Measurements from ENCODE around the gene CNTNAP2.

Gene CNTNAP2

GRCh38 chr7:148095066-148095465 is 1978.5 kb downstream of the CNTNAP2 start (continued):
- TF ChIP-seq ZNF571 (tag by site-specific recombination; IDR thresholded peaks at IDR 0.05) (no peak), KLF1 (tag by site-specific recombination; IDR thresholded peaks at IDR 0.05) (no peak), ZNF2 (tag by site-specific recombination; IDR thresholded peaks at IDR 0.05) (no peak), PRDM6 (tag by site-specific recombination; IDR thresholded peaks at IDR 0.05) (no peak)

GRCh38 chr7:148104136-148104716 is 1987.6 kb downstream of the CNTNAP2 start:
- no peaks in the 10 kb centered on the region for H3K36me3 ChIP-seq (ENCODE audit: control insufficient read depth in 2 of 2, insufficient read depth in 1 of 2, low read length in 2 of 2)
- TF ChIP-seq SP3 (tag by site-specific recombination; IDR thresholded peaks at IDR 0.05), result no peak
- no peak for TF ChIP-seq ZNF660 (tag by site-specific recombination; IDR thresholded peaks at IDR 0.05)
- H3K4me1 ChIP-seq (ENCODE audit: control insufficient read depth, insufficient read depth, low read length), result no peaks in the 10 kb centered on the region
- H3K27ac ChIP-seq (ENCODE audit: extremely low read depth, low read depth, low read length), result no peak overlapping the region
- POLR2A ChIA-PET, result no interaction called here
- H3K4me3 ChIP-seq (ENCODE audit: low read depth, low read length), result no peak overlapping the region
- H3K9me3 ChIP-seq (ENCODE audit: control insufficient read depth, insufficient read depth, low read depth, low read length), result no peaks in the 10 kb centered on the region
- CTCF ChIA-PET, result no interaction called here

GRCh38 chr7:148104924-148105323 is 1988.3 kb downstream of the CNTNAP2 start:
- Histone ChIP-seq H3K9me3 (ENCODE audit: control insufficient read depth, insufficient read depth, low read depth, low read length) (no peaks in the 10 kb centered on the region), H3K4me3 (ENCODE audit: low read depth, low read length) (no peak overlapping the region), H3K27ac (ENCODE audit: extremely low read depth, low read depth, low read length) (no peak overlapping the region), H3K36me3 (ENCODE audit: control insufficient read depth in 2 of 2, insufficient read depth in 1 of 2, low read length in 2 of 2) (no peaks in the 10 kb centered on the region), H3K4me1 (ENCODE audit: control insufficient read depth, insufficient read depth, low read length) (no peaks in the 10 kb centered on the region)
- ChIA-PET POLR2A (no interaction called here), CTCF (interaction anchor here (0.6 kb wide), 1 partner anchor 28 kb away, joined by 3 read pairs; no protein-coding TSS in a partner anchor)
- TF ChIP-seq ZNF558 (tag by site-specific recombination; IDR thresholded peaks at IDR 0.05), result no peak
- no peak for TF ChIP-seq ZNF473 (tag by site-specific recombination; IDR thresholded peaks at IDR 0.05)

- no peak overlapping the region for H3K4me3 ChIP-seq (ENCODE audit: low read depth, low read length)
- H3K9me3 ChIP-seq (ENCODE audit: control insufficient read depth, insufficient read depth, low read depth, low read length), result no peaks in the 10 kb centered on the region
- H3K27ac ChIP-seq (ENCODE audit: extremely low read depth, low read depth, low read length), result no peak overlapping the region
- ChIA-PET CTCF (no interaction called here), POLR2A (no interaction called here)
- no peak for TF ChIP-seq TCF7L2 (IDR thresholded peaks at IDR 0.05; ENCODE audit: borderline replicate concordance, low read depth, low read length)
- TF ChIP-seq ZNF660 (tag by site-specific recombination; IDR thresholded peaks at IDR 0.05), result peak; percentile 91
- H3K36me3 ChIP-seq (ENCODE audit: control insufficient read depth in 2 of 2, insufficient read depth in 1 of 2, low read length in 2 of 2), result no peaks in the 10 kb centered on the region
- no peaks in the 10 kb centered on the region for H3K4me1 ChIP-seq (ENCODE audit: control insufficient read depth, insufficient read depth, low read length)
Observed at GRCh38 chr7:148105853-148106252, 1989.3 kb downstream of the CNTNAP2 start.

DNA sequence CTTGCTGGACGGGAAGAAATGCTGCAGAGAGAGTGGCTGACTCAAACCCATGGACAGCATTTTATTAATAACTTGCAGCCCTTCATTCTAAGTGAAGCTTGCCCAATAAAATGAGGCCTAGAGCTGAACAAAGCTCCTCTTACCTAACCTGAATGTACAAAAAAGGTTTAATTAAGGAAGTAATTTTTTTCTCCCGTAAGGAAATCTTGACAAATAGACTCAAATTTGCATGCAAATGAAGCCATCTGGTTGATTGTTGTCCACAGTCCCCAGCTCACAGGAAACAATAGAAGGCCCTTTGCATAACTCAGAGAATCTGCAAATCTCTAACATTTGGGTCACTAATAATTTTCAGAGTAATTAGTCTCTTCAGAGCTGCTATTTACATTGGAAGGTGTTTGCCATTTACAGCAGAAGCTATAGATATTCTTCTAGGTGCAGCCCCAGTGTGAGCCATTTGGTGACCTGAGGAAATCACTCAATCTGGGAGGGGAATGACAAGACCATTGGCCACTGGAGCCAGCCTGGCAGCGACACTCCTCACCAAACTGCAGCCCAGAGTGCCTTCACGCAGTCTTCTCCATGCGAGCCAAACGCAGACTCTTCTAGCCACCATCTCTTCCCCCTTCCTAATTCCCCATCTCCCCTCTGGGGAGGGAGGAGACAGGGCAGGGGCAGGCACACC is 1991.0 kb downstream of the CNTNAP2 start:
- no peak for TF ChIP-seq ZNF146 (tag by site-specific recombination; IDR thresholded peaks at IDR 0.05)
- no peak overlapping the region for H3K4me3 ChIP-seq (ENCODE audit: low read depth, low read length)
- H3K36me3 ChIP-seq (ENCODE audit: control insufficient read depth in 2 of 2, insufficient read depth in 1 of 2, low read length in 2 of 2), result no peaks in the 10 kb centered on the region
- H3K9me3 ChIP-seq (ENCODE audit: control insufficient read depth, insufficient read depth, low read depth, low read length), result no peaks in the 10 kb centered on the region
- ChIA-PET POLR2A (no interaction called here), CTCF (interaction anchor here (0.6 to 1.2 kb wide), 2 partner anchors 35 to 80 kb away, joined by 3 to 4 read pairs; no protein-coding TSS in a partner anchor)
- no peak overlapping the region for H3K27ac ChIP-seq (ENCODE audit: extremely low read depth, low read depth, low read length)
- no peaks in the 10 kb centered on the region for H3K4me1 ChIP-seq (ENCODE audit: control insufficient read depth, insufficient read depth, low read length)

- TF ChIP-seq GLI4 (tag by site-specific recombination; IDR thresholded peaks at IDR 0.05), result no peak
- Histone ChIP-seq H3K36me3 (ENCODE audit: control insufficient read depth in 2 of 2, insufficient read depth in 1 of 2, low read length in 2 of 2) (no peaks in the 10 kb centered on the region), H3K4me3 (ENCODE audit: low read depth, low read length) (no peak overlapping the region), H3K9me3 (ENCODE audit: control insufficient read depth, insufficient read depth, low read depth, low read length) (no peaks in the 10 kb centered on the region), H3K4me1 (ENCODE audit: control insufficient read depth, insufficient read depth, low read length) (no peaks in the 10 kb centered on the region), H3K27ac (ENCODE audit: extremely low read depth, low read depth, low read length) (no peak overlapping the region)
- ChIA-PET CTCF (interaction anchor here (0.6 to 1.5 kb wide), 2 partner anchors 34 to 79 kb away, joined by 3 to 5 read pairs; no protein-coding TSS in a partner anchor), POLR2A (no interaction called here)
Observed at GRCh38 chr7:148108381-148108780, 1991.8 kb downstream of the CNTNAP2 start.
